ENCODE measurements around the gene RAB17.

The RAB17 gene

DNA sequence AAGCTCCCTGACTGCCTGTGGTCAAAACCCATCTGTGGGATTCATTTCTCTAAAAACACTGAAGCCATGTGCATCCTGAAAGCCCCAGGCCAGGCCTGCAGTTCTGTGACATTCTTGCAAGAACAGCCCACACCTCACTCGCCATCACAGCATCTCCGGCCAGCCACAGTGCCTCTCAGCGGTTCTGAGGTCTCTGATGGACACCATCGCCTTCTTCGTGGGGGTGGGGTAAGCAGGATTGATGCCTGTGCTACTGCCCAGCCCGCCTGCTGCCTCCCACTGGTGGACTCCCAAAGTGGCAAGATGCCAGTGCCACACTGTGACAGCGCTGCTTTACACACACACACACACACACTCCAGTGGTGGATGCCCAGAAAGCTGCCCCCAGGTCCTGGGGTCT is 29.3 kb downstream of the RAB17 start:
- DNase-seq (ENCODE audit: low spot score), result no peak
- TF ChIP-seq, protein P1, sequence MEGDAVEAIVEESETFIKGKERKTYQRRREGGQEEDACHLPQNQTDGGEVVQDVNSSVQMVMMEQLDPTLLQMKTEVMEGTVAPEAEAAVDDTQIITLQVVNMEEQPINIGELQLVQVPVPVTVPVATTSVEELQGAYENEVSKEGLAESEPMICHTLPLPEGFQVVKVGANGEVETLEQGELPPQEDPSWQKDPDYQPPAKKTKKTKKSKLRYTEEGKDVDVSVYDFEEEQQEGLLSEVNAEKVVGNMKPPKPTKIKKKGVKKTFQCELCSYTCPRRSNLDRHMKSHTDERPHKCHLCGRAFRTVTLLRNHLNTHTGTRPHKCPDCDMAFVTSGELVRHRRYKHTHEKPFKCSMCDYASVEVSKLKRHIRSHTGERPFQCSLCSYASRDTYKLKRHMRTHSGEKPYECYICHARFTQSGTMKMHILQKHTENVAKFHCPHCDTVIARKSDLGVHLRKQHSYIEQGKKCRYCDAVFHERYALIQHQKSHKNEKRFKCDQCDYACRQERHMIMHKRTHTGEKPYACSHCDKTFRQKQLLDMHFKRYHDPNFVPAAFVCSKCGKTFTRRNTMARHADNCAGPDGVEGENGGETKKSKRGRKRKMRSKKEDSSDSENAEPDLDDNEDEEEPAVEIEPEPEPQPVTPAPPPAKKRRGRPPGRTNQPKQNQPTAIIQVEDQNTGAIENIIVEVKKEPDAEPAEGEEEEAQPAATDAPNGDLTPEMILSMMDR (IDR thresholded peaks at IDR 0.05; ENCODE audit: extremely low read depth, missing control alignments), result no peak

DNA sequence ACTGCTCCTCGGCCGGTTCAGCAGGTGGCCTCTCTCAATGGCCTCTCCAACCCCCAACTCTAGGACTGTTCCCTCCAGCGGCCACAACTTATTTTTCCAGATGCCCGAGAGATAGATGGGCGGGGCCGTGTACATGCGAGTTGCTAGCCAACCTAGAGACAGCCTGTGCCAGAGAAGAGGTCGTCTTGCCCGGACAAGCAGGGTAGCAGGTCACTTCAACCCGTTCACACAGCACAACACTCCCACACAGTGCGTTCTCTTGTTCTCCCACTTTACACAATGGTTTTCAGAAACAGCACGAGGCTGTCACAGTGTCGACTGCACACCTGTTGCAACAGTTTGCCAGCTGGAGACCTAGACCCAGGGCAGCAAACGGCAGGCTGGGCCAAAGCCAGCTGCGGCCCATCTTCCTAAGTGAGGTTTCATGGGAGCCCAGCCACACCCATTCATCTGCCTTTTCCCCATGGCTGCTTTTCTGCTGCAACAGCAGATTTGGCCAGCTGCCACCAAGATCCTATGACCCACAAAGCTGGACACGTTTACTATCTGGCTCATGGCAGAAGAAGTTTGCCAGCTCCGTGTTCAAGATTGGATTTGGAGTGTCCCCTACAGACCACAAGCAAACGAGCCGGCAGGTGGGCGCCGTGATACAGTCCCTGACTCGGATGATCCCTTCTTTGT is 31.4 kb downstream of the RAB17 start:
- no peak for DNase-seq (ENCODE audit: low spot score)

DNA sequence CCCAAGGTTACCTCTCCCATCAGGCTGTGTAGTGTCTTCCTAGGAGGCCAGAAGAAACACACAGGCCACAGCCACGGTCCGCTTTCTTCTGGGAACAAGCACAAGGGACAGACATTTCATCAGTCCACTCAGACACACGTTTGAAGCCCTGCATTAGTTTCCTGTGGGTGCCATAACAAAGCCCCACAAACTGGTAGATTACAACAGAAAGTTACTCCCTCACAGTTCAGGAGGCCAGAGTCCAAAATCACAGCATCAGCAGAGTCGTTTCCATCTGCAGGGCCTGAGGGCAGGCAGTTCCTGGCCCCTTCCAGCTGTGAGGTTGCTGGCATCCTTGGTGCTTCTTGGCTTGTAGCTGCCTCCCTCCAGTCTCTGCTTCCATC is 32.9 kb downstream of the RAB17 start:
- TF ChIP-seq, protein P1 (IDR thresholded peaks at IDR 0.05; ENCODE audit: extremely low read depth, missing control alignments), result no peak
- no peak for DNase-seq (ENCODE audit: low spot score)

More for the DNA sequence above, 31.4 kb downstream of the RAB17 start:
- TF ChIP-seq, protein P1 (IDR thresholded peaks at IDR 0.05; ENCODE audit: extremely low read depth, missing control alignments), result no peak

DNA sequence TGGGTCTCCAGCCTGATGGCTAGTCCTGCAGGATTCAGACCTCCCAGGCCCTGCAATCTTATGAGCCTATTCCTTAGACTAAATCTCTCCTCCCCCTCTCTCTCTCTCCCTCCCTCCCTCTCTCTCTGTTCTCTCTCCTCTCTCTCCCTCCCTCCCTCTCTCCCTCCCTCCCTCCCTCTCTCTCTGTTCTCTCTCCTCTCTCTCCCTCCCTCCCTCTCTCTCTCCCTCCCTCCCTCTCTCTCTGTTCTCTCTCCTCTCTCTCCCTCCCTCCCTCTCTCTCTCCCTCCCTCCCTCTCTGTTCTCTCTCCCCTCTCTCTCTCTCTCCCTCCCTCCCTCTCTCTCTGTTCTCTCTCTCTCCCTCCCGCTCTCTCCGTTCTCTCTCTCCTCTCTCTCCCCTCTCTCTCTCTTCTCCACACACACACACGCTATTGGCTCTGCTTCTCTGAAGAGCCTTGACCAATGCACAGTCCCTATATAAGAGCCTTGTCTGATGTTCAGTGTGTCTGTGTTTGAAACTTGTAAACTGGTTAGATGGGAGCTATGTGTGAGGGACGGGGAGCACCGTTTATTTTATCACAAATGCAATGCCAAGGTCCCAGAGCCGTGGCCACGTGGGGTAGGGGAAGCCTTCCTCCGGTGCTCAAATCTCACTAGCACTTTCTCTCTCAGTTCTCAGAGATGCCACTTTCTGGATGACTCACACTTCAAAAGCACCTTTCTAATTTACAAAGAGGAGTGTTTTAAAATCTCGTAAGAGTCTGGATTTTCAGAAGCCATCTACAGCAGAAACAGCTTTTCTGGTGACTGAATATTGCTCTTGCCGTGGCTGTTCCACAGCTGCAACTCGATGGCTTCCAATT is 33.5 kb downstream of the RAB17 start:
- DNase-seq (ENCODE audit: low spot score), result peak; percentile 72

DNA sequence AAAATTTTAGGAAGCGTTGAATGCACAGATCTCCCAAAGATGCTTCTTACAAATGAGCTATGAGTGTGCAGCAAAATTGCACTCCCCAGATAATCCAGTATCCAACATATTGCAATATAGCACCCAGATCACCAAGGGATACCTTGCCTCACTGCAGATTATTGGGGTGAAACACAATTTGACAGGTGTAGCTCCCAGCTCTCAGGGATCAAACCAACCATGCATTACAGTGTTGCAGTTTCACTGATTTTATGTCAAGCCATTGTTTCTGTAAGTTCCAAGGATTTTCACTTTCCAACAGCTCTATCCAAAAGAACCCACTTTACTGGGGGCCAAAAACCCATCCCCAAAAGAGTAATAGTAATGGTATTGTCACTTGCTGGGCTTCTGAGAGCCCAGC is 35.0 kb downstream of the RAB17 start:
- TF ChIP-seq, protein P1 (IDR thresholded peaks at IDR 0.05; ENCODE audit: extremely low read depth, missing control alignments), result no peak

More for the DNA sequence above, 33.5 kb downstream of the RAB17 start:
- TF ChIP-seq, protein P1 (IDR thresholded peaks at IDR 0.05; ENCODE audit: extremely low read depth, missing control alignments), result no peak

DNA sequence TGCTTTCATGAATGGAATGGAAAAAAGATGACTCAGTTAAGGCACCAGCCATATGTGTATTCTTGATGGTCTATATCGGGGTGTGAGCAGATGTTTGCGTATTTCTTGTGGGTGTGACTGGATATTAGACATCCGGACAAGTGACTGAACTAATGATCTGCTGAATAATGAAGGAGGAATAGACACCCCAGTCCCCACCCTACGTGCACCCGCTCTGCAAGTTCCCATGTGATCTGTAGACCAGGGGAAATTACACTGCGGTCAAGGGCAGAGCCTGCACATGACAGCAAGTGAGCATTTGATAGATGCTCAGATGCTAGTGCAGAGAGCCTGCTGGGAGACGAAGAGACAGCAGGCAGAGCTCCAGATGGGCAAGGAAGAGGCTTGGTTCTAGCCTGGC is 36.6 kb downstream of the RAB17 start:
- TF ChIP-seq, protein P1 (IDR thresholded peaks at IDR 0.05; ENCODE audit: extremely low read depth, missing control alignments), result no peak
- DNase-seq (ENCODE audit: low spot score), result no peak

More for the DNA sequence above, 35.0 kb downstream of the RAB17 start:
- no peak for DNase-seq (ENCODE audit: low spot score)

DNA sequence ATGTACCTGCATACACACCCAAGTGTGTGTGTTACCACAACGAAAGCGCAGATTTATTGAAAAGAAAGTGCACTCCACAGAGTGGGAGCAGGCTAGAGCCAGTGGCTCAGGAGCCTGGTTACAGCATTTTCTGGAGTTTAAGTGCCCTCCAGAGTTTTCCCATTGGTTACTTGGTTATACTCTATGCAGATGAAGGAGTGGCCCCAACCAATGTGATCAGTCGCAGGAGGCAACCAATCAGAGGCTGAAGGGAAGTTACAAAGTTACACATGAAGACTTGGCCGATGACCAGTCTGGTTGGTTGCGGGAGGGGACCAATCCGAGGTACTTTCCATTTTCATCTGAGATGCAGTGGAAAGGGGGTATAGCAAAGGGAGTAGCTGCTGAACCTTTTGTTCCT is 37.6 kb downstream of the RAB17 start:
- TF ChIP-seq, protein P1 (IDR thresholded peaks at IDR 0.05; ENCODE audit: extremely low read depth, missing control alignments), result no peak
- DNase-seq (ENCODE audit: low spot score), result no peak
